Renal cortex interstitium (tissue), 11 donors: Measurements from ENCODE around the gene PAQR5. TPM values are rescaled to one million over a fixed set of nuclear protein-coding genes. Genes with fewer than 3 reads are reported as not detected.
A peak's percentile ranks its signal among the peaks of the same experiment; 100 is the strongest.
"Not testable (repeated sequence)": the region's sequence is repeated elsewhere in the genome, so short reads cannot be mapped to it uniquely, and the experiment has no call there.

ENCODE experiments used
- DNase-seq, 11 donors: peaks; one replicate each; pipeline ENCODE4 v3.0.0-alpha.2; 2013; ENCODE audit warnings: low read depth in 9 of 11, low spot score in 4 of 11; ENCODE audit errors: extremely low read depth in 1 of 11
- polyA plus RNA-seq, 3 donors: library from polyadenylated mRNA; unstranded; fragments of 120-200 nt; gene quantifications; one replicate each; pipeline ENCODE4 v1.2.1, GENCODE V29; 2013; ENCODE audit not compliant: insufficient read length in 3 of 3

PAQR5 gene
- polyA plus RNA-seq, 3 donors, result 24.9 to 36.2 (median 27.0) TPM

GRCh38 chr15:69434679-69435078 lies 136.0 kb downstream of the PAQR5 start:
- no peak for DNase-seq

- DNase-seq, result no peak
Observed at GRCh38 chr15:69435985-69436384, 137.3 kb downstream of the PAQR5 start.

DNA sequence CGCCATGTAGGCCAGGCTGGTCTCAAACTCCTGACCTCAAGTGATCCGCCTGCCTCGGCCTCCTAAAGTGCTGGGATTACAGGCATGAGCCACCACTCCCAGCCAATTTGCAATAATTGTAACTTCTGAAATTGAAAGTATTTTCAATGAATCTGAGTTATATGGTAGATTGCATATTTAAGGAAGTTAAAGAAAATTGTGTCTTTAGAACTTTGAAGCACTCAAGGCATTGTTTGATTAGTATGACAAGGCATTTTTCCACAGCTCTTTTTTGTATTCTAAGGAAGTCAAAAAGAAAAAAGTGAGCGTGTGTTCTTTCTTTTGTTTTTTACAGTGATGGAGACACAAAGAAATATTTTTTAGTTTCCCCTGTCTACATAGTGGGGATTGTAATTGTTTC lies 138.2 kb downstream of the PAQR5 start:
- DNase-seq, result no peak

DNA sequence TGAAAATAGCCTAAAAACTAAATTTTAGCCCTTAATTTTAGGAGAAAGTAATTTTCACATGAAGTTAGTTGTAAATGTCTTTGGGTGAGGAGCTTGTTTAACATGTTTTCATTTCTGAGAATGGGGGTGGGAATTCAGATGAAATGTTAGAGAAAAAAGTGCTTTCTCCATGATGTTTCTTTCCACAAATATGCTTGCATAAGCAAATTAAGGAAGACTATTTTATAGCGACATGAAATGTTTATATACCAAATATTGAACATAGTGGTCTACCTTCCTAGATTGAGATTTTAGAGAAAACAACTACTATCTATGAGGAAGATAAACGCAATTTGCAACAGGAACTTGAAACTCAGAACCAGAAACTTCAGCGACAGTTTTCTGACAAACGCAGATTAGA lies 140.9 kb downstream of the PAQR5 start:
- DNase-seq, result no peak

GRCh38 chr15:69443032-69443611 lies 144.4 kb downstream of the PAQR5 start:
- DNase-seq, result no peak

DNA sequence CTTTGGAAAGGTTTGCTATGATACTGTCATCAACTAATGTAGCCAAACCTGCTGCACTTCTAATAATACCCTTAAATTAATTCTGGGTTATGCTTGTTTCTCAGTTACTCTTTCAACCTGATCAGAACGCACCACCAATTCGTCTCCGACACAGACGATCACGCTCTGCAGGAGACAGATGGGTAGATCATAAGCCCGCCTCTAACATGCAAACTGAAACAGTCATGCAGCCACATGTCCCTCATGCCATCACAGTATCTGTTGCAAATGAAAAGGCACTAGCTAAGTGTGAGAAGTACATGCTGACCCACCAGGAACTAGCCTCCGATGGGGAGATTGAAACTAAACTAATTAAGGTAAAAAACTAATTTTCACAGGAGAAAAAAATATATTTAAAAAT lies 146.0 kb downstream of the PAQR5 start:
- no peak for DNase-seq

DNA sequence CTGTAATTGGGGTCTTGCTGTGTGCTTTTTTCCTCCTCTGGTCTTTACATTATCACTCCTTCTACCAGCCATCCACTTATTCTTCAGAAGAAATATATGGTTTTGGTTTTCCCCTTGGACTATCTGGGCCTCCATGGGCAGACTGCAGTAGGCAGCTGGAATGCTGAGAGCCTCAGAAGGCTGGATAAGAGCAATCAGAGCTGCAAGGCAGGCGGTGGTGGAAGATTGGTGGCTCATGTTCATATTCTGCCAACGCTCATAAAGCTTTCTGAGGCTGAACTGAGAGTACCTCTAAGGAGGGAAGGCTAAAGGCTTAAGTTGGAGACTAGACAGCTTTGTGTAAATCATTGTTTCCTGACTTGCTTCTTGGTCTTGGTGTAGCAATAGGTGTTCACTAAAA lies 148.2 kb downstream of the PAQR5 start:
- no peak for DNase-seq

GRCh38 chr15:69450221-69450620 lies 151.5 kb downstream of the PAQR5 start:
- DNase-seq, result not testable (repeated sequence)

- DNase-seq, result no peak
Observed at GRCh38 chr15:69450968-69451695, 152.4 kb downstream of the PAQR5 start.

- DNase-seq, result peak in 1 of 11 donors; percentile 33
Observed at GRCh38 chr15:69451951-69452691, 153.4 kb downstream of the PAQR5 start.

DNA sequence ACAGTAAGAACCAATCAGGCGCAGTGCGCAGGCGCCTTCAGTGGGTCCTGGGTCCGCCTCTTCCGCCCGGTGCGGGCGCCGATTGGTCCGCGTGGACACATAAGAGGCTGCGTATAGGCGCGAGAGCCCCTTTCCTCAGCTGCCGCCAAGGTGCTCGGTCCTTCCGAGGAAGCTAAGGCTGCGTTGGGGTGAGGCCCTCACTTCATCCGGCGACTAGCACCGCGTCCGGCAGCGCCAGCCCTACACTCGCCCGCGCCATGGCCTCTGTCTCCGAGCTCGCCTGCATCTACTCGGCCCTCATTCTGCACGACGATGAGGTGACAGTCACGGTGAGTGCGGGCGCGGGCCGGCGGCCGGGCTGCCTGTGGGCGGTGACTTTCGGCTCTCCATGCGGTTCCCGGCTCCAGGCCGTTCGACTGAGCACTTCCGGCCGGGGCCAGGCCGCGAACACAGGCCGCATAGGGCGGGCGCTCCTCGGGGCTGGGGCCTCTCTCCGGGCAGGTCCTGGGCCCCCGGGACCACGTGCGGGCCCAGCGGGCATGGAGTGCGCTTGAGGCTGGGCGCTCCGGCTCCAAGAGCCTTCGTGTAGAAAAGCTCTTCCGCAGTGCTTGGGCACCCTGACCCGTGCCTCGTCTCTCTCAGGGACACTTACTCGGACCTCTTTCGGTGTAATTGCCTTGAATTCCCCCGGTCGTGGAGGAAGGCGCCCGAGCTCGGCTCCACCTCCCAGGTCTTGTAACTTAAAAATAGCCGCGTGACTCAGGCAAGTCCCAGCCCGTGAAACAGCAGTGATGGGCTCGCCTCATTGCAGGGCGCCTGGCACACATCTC lies 154.2 kb downstream of the PAQR5 start, which contains the start of gene RPLP1:
TSS of gene RPLP1 (plus strand) at position 127 of the 830 bp plus-strand sequence. CDS start at position 258, 131 bp downstream.
- peak; percentile 88 to 96 (median 94) for DNase-seq

- DNase-seq, result no peak
Observed at GRCh38 chr15:69454953-69455352, 156.2 kb downstream of the PAQR5 start.

DNA sequence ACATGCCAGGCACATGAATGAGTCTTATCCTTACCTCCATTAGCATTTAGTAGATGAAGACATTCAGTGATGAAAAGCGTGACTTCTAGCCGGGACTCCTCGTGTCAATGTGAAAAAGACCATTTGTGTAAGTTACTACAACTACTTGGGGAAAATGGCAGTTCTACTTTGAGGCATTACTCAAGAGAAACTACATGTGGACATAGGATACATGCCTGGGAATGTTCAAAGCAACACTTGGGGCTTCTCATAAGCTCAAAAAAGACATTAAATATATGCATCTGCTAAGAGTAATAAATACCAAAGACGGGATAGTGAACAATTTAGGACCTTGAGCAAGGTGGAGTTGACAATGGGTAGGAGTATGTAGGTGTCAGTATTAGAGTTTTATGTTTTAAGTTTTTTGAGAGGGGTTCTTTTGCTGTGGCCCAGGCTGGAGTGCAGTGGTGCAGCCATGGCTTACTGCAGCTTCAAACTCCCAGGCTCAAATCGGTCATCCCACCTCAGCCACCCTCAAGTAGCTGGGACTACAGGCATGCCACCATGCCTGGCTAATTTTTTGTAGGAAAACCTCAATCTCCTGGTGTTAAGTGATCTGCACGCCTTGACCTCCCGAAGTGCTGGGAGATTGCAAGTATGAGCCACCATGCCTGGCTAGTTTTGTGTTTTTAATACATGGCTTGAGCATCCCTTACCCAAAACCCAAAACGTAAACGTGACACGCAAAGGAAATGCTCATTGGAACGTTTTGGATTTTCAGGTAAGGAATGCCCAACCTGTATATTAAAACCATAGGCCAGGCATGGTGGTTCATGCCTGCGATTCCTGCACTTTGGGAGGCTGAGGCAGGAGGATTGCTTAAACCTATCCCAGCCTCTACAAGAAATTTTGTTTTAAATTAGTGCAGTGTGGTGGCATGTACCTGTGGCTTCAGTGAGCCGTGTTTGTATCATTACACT lies 157.8 kb downstream of the PAQR5 start:
- DNase-seq, result no peak

Other genes starting within 250 kb of the PAQR5 start
- 10 to 100 TPM; 42.0 to 53.9 (median 43.7) TPM for gene GLCE, start 138.3 kb upstream of the PAQR5 start, polyA plus RNA-seq
- 10 to 100 TPM; 35.1 to 41.3 (median 40.0) TPM for gene KIF23, start 115.4 kb downstream of the PAQR5 start, polyA plus RNA-seq
- gene RPLP1, start 153.9 kb downstream of the PAQR5 start, polyA plus RNA-seq, result 1,000 to 10,000 TPM; 1,224 to 1,896 (median 1,665) TPM